Measurements from ENCODE around the gene CEACAM21. TPM values are rescaled to one million over a fixed set of nuclear protein-coding genes. Genes with fewer than 3 reads are reported as not detected.

The CEACAM21 gene
- total and polyA plus RNA-seq, 2 experiments from 2014 or later = 2.2 to 2.8 TPM

GRCh38 chr19:41548954-41549688 is 26.8 kb upstream of the CEACAM21 start:
- H3K27me3 ChIP-seq = no peaks in the 10 kb centered on the region
- no peaks in the 10 kb centered on the region for H3K36me3 ChIP-seq
- no peak overlapping the region for H3K4me3 ChIP-seq
- peaks cover under 1% of the 10 kb centered on the region for H3K9me3 ChIP-seq (ENCODE audit: low read depth)
- no peak for TF ChIP-seq CTCF (IDR thresholded peaks at IDR 0.05; ENCODE audit: low read depth, low read length)
- H3K27ac ChIP-seq = peak overlapping the region; percentile 35
- DNase-seq (ENCODE audit: low read depth in 1 of 2, low spot score in 1 of 2) = peak in 1 of 2 donors; percentile 20
- no peaks in the 10 kb centered on the region for H3K4me1 ChIP-seq (ENCODE audit: low read depth)

- H3K27ac ChIP-seq = no peak overlapping the region
Measured at GRCh38 chr19:41549884-41550283, 26.1 kb upstream of the CEACAM21 start.

GRCh38 chr19:41551212-41551610 is 24.8 kb upstream of the CEACAM21 start:
- TF ChIP-seq CTCF (IDR thresholded peaks at IDR 0.05; ENCODE audit: low read depth, low read length) = no peak
- no peaks in the 10 kb centered on the region for H3K27me3 ChIP-seq
- H3K4me3 ChIP-seq = no peak overlapping the region
- no peak for DNase-seq (ENCODE audit: low read depth in 1 of 2, low spot score in 1 of 2)
- H3K9me3 ChIP-seq (ENCODE audit: low read depth) = peaks cover 5% of the 10 kb centered on the region
- H3K36me3 ChIP-seq = no peaks in the 10 kb centered on the region
- no peaks in the 10 kb centered on the region for H3K4me1 ChIP-seq (ENCODE audit: low read depth)
- no peak overlapping the region for H3K27ac ChIP-seq

More at GRCh38 chr19:41549884-41550283, 26.1 kb upstream of the CEACAM21 start:
- Histone ChIP-seq H3K4me3 (no peak overlapping the region), H3K36me3 (no peaks in the 10 kb centered on the region), H3K27me3 (no peaks in the 10 kb centered on the region), H3K4me1 (ENCODE audit: low read depth) (no peaks in the 10 kb centered on the region), H3K9me3 (ENCODE audit: low read depth) (peaks cover 5% of the 10 kb centered on the region)
- no peak for DNase-seq (ENCODE audit: low read depth in 1 of 2, low spot score in 1 of 2)
- TF ChIP-seq CTCF (IDR thresholded peaks at IDR 0.05; ENCODE audit: low read depth, low read length) = no peak

- no peak for DNase-seq (ENCODE audit: low read depth in 1 of 2, low spot score in 1 of 2)
- H3K36me3 ChIP-seq = no peaks in the 10 kb centered on the region
- no peak overlapping the region for H3K4me3 ChIP-seq
Measured at GRCh38 chr19:41551711-41552110, 24.3 kb upstream of the CEACAM21 start.

GRCh38 chr19:41552558-41552957 is 23.4 kb upstream of the CEACAM21 start:
- no peaks in the 10 kb centered on the region for H3K36me3 ChIP-seq
- H3K27me3 ChIP-seq = no peaks in the 10 kb centered on the region
- no peak for DNase-seq (ENCODE audit: low read depth in 1 of 2, low spot score in 1 of 2)
- no peak overlapping the region for H3K27ac ChIP-seq
- H3K4me1 ChIP-seq (ENCODE audit: low read depth) = no peaks in the 10 kb centered on the region
- peaks cover 5% of the 10 kb centered on the region for H3K9me3 ChIP-seq (ENCODE audit: low read depth)
- no peak overlapping the region for H3K4me3 ChIP-seq
- TF ChIP-seq CTCF (IDR thresholded peaks at IDR 0.05; ENCODE audit: low read depth, low read length) = no peak

More at GRCh38 chr19:41551711-41552110, 24.3 kb upstream of the CEACAM21 start:
- peaks cover 5% of the 10 kb centered on the region for H3K9me3 ChIP-seq (ENCODE audit: low read depth)
- H3K27me3 ChIP-seq = no peaks in the 10 kb centered on the region
- no peaks in the 10 kb centered on the region for H3K4me1 ChIP-seq (ENCODE audit: low read depth)
- H3K27ac ChIP-seq = no peak overlapping the region
- no peak for TF ChIP-seq CTCF (IDR thresholded peaks at IDR 0.05; ENCODE audit: low read depth, low read length)

Measured in cardiac muscle cell (in vitro differentiated cells and primary cell).